ENCODE measurements around the gene KCNMB2.

The KCNMB2 gene

GRCh38 chr3:178711753-178712152, 175.5 kb downstream of the KCNMB2 start:
- H3K4me3 Mint-ChIP-seq = no peak overlapping the region
- no peaks in the 10 kb centered on the region for H3K9me3 Mint-ChIP-seq
- H3K27ac Mint-ChIP-seq = no peak overlapping the region
- H3K27me3 Mint-ChIP-seq (ENCODE audit: low read depth) = no peaks in the 10 kb centered on the region
- TF ChIP-seq, protein P1, sequence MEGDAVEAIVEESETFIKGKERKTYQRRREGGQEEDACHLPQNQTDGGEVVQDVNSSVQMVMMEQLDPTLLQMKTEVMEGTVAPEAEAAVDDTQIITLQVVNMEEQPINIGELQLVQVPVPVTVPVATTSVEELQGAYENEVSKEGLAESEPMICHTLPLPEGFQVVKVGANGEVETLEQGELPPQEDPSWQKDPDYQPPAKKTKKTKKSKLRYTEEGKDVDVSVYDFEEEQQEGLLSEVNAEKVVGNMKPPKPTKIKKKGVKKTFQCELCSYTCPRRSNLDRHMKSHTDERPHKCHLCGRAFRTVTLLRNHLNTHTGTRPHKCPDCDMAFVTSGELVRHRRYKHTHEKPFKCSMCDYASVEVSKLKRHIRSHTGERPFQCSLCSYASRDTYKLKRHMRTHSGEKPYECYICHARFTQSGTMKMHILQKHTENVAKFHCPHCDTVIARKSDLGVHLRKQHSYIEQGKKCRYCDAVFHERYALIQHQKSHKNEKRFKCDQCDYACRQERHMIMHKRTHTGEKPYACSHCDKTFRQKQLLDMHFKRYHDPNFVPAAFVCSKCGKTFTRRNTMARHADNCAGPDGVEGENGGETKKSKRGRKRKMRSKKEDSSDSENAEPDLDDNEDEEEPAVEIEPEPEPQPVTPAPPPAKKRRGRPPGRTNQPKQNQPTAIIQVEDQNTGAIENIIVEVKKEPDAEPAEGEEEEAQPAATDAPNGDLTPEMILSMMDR (IDR thresholded peaks at IDR 0.05; ENCODE audit: unreplicated experiment in 3 of 3) = no peak
- H3K4me1 Mint-ChIP-seq = peaks cover 54% of the 10 kb centered on the region
- H3K36me3 Mint-ChIP-seq (ENCODE audit: low read depth) = no peaks in the 10 kb centered on the region

DNA sequence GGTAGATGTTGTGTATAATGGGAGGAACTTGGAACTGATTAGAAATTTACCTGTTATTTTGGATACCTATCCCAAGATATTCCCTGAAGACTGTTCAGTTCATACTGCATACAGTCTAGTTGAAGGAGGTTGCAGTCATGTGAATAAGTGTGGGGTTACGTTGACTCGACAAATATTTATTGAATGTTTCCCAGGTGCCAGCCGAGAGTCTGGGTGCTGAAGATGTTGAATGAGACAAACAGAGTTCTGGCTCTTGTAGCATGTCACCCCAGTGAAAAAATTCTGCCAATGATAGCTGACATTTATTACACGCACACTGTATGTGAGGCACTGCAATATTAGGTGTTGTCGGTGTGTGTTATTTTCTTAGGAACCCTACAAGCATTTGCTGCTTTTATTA, 176.0 kb downstream of the KCNMB2 start:
- TF ChIP-seq, protein P1 (IDR thresholded peaks at IDR 0.05; ENCODE audit: unreplicated experiment in 3 of 3) = no peak
- Mint-ChIP-seq H3K36me3 (ENCODE audit: low read depth) (no peaks in the 10 kb centered on the region), H3K4me3 (no peak overlapping the region), H3K27me3 (ENCODE audit: low read depth) (no peaks in the 10 kb centered on the region), H3K27ac (no peak overlapping the region), H3K4me1 (peaks cover 56% of the 10 kb centered on the region), H3K9me3 (no peaks in the 10 kb centered on the region)

- Mint-ChIP-seq H3K4me1 (peaks cover 69% of the 10 kb centered on the region), H3K27ac (peak overlapping the region; percentile 89 to 92 (median 89)), H3K27me3 (ENCODE audit: low read depth) (no peaks in the 10 kb centered on the region), H3K4me3 (peak overlapping the region in 2 of 3 experiments; percentile 2 to 36), H3K36me3 (ENCODE audit: low read depth) (no peaks in the 10 kb centered on the region), H3K9me3 (no peaks in the 10 kb centered on the region)
- TF ChIP-seq, protein P1 (IDR thresholded peaks at IDR 0.05; ENCODE audit: unreplicated experiment in 3 of 3) = no peak
Observed at GRCh38 chr3:178714925-178715832, 178.9 kb downstream of the KCNMB2 start.

GRCh38 chr3:178718995-178719635, 182.9 kb downstream of the KCNMB2 start:
- Mint-ChIP-seq H3K4me1 (peaks cover 48% of the 10 kb centered on the region), H3K9me3 (peaks cover 13% of the 10 kb centered on the region), H3K4me3 (no peak overlapping the region), H3K27ac (peak overlapping the region; percentile 55 to 59 (median 56)), H3K27me3 (ENCODE audit: low read depth) (no peaks in the 10 kb centered on the region), H3K36me3 (ENCODE audit: low read depth) (no peaks in the 10 kb centered on the region)
- TF ChIP-seq, protein P1 (IDR thresholded peaks at IDR 0.05; ENCODE audit: unreplicated experiment in 3 of 3) = no peak

DNA sequence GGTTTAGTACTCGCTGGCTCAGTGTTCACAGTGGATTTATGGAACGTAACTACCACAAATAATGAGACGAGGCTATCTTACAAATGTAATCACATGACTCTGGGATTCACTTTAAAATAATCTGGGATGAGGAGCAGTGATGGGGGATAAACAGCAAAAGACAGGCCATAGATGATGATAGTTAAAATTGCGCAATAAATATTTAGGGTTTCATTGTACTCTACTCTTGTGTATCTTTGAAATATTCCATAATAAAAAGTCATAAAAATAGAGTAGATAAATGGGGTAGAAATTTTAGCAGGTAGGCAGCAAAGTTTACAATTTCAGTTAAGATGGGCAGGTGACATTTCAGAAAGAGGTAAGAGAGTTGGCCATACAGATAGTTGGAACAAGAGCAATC, 196.6 kb downstream of the KCNMB2 start:
- Mint-ChIP-seq H3K4me1 (no peaks in the 10 kb centered on the region), H3K4me3 (no peak overlapping the region), H3K27me3 (ENCODE audit: low read depth) (no peaks in the 10 kb centered on the region), H3K27ac (no peak overlapping the region), H3K9me3 (no peaks in the 10 kb centered on the region), H3K36me3 (ENCODE audit: low read depth) (no peaks in the 10 kb centered on the region)
- TF ChIP-seq, protein P1 (IDR thresholded peaks at IDR 0.05; ENCODE audit: unreplicated experiment in 3 of 3) = no peak
